ENCODE results near the gene CEP85. TPM values are rescaled to one million over a fixed set of nuclear protein-coding genes. Genes with fewer than 3 reads are reported as not detected.
A peak's percentile ranks its signal among the peaks of the same experiment; 100 is the strongest.
"Not testable (repeated sequence)": the region's sequence is repeated elsewhere in the genome, so short reads cannot be mapped to it uniquely, and the experiment has no call there.

CEP85 gene
- total RNA-seq, 1 donor from 2014 or later, result 22.6 TPM

DNA sequence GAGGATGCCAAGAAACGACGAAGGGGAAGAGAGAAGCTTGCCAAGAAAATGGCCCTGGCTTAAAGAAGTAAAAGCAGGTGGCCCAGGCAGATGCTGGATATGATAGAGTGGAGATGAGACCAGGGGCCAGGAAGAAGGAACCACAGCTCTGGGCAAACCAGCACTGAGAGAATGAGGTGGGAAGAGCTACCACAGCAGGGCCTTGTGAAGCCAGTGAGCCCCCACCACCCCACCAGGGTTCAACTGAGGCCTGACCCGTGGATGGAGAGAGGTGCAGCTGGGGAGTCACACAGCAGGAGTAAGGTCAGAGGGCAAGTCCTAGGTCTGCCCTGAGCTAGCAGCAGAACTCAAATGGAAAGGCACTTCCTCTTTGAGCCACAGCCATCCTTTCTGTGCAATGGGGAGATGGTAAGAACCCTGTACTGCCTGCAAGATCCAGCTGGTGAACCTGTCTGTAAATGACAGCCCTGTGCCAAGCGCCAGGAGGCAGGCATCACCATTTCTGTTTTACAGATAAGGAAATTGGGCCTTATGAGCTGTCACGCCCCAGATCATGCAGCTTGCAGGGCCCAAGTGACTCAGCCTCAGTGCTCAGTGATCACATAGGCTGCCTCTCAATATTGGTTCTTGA, 54.4 kb downstream of the CEP85 start:
- peak; percentile 17 for DNase-seq (ENCODE audit: low read depth)

DNA sequence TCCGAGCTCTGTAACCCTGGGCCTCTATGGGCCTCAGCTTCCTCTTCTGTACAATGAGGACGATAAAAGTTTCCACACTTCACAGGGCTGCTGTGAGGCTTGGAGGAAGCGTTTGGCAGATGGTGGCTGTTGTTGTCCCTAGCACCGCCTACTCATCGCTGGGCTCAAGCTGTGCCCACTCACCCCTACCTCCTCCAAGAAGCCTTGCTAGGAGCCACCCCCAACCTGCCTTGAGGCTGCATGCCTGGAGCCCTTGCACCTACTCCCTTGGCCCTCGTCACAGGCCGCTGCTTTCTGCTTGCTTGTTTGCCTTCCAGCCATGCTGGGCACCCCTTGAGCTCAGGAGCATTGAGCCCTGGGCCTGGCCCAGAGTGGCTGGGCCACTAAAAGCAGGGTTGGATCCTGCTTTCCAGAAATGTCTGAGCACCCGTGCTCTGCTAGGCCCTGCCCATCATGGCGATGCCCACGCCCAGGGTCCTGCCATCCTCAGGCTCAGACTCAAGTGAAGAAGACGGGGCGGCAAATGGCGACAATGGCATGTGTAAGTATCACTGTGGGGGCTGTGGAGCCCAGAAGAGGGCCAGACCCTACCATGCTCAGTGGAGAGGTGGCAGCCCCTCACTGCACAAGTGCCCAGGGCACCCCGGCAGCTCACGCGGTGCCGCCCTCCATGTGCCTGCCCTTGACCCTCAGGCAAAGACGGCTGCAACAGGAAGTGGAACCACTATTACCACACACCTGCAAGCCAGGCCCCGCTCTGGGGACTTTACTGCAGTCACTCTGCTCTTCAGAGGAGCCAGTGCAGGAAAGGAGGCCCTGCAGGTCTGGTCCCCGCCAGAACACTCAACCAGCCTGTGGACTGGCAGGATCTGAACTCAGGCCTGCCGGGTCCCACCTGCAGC, 55.4 kb downstream of the CEP85 start:
- no peak for DNase-seq (ENCODE audit: low read depth)

DNA sequence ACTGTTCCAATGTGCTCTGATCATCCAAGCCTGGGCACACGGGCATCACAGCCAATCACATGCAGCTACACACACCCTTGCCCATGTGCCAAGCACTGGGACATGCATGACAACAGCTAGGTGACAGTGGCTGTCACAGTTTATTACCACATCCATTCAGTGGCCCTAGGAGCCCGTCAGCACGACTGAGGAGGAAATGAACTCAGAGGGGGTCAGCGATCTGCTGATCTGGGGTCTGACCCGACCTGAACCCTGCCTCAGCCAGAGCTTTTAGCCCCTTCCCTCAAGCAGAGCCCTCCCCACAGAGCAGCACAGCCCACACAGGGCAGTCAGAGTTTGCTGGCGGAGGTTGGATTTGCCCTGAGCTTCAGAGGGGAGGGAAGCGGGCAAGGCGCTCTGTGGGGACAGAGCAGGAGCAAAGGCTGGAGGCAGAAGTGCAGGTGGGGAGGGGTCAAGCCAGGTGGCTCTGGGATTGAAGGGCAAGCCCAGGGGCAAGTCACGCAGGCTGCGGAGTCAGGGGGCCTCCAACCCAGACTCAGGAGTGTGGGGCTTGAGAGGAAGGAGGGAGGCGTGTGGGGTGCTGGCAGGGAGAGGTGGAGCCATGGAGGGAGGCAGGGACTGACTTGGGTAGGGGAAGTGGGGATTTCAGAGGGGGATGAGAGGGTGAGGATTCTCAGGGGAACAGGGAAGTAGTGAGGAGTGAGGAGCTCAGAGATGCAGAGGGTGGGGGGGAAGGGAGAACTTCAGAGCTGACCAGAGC, 56.3 kb downstream of the CEP85 start:
- no peak for DNase-seq (ENCODE audit: low read depth)

DNA sequence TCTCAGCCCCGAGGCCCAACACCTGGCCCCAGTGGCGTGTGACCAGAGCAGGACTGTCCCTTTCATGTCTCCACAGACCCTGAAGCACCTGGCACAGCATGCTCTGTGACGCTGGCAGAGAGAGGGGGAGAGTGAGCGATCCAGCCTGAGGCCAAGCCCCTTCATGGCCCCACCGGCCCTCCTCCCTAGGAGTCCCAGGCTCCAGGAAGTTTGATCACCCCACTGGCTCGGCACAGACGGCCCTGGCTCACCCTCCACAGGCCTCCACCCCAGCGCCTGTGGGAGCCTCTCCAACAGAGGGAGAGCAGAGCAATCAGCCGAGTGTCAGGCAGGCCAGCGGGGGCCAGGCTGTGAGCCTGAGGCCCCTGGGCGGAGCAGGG, 56.9 kb downstream of the CEP85 start:
- peak; percentile 2 for DNase-seq (ENCODE audit: low read depth)

DNA sequence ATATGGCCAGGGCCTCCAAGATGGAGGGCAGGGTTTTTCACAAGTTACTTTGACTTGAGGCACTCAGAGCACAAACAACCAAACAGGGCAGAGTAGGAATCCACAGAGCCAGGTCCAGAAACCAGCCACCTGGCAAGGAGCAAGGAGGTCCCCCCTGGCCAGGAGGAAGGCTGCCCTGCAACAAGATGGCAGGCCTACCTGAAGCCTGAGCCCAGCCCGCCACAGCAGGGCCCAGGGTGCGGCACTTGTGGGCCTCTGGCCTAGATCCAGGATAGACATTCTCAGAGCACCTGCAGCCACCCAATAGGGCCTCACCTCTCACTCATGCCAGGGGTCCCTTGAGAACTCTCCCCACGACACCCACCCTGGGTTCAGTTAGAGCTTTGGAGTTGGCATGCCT, 57.4 kb downstream of the CEP85 start:
- no peak for DNase-seq (ENCODE audit: low read depth)

DNA sequence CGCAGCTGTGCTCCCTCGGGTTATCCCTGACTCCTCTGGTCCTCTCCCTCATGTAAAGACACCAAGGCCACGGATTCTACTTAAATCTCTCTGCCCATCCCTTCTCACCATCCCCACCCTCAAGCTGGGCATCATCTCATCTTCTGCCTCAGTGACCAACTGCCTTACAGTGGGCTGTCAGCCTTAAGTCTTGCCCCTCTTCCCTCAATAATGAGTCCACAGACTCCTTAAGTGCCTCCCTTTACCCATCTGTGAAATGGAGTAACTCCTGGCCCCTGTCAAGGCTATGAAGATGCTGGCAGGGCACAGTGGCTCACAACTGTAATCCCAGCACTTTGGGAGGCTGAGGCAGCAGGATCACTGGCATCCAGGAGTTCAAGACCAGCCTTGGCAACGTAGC, 57.9 kb downstream of the CEP85 start:
- DNase-seq (ENCODE audit: low read depth), result no peak

DNA sequence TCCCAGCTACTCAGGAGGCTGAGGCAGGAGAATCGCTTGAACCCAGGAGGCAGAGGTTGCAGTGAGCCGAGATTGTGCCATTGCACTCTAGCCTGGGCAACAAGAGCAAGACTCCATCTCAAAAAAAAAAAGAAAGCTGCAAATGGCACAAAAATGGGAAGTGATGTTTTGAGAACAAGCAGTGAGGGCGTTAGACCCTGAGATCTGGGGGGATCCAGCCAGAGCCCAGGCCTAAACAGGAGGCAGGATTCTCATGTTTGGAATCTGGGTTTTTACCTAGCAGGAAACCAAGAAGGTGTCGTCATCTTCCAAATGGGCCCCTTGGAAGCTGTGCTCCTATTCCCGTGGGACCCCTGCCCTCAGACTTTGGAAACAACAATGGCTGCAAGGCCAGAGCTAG, 58.7 kb downstream of the CEP85 start:
- not testable (repeated sequence) for DNase-seq (ENCODE audit: low read depth)

DNA sequence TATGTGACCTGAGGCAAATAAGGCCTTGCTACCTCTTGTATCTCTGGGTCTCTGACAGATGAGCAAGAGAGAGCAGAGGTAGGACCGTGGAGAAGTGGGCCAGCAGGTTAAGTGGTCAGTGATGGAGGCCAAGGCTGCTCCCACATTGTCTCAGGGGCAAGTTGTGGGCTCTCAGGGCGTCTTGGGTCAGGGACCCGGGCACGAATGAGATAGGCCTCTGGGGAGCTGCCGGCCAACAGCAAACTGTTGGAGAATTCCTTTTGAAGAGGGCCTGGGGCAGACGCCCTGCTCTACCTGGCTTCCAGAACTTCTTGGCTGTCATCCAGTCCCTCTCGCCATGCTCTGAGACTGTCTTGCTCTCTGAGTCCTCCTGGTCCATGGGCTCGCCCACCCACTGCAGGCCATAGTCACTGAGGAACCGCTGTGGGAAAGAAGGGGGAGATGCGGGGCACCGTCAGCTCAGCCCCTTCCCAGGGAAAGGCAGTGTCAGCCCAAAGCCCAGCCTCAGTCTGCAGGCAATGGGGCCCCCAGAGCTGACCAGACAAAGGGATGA, 60.0 kb downstream of the CEP85 start:
- DNase-seq (ENCODE audit: low read depth), result no peak

DNA sequence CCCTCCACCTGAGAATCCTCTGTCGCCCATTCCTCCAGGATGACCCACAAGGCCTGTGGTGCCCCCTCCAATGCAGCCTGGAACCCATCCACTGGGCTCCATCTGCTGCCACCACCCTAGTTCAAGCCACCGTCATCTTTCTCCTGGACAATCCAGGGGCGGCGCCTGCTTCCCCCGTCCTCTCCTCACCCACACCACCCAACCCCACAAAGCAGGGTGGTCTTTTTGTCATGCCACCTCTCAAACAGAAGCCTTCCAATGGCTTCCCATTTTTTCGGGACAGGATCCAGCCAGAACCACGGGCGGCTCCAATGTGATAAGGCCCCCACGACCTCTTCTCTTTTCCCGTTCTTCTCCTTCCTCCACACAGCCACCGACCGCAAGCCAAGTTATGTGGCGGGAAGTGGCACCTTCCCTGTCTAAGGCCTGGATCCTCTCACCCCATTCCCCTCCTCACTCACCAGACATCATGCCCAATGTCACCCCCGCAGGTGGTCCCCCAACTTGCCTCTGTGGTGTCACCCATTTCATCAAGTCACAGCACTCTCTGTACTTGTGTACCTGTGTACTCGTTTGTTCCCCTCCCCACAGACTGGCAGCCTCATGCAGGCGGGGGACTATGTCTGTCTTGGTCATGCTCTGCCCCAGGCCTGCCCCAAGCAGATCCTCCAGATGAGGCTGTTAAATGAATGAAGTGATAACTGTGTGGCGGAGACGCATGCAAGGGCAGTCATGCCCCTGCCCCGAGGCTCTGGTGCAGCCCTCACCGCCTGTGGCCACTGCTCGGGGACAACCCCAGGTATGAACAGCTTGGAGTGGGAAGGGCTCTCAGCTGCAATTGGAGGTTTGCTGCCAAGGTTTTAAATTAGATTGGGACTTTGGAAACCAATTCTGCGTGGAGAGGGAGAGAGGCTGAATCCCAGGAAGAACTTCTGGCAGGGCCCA, 61.5 kb downstream of the CEP85 start:
- DNase-seq (ENCODE audit: low read depth), result no peak

DNA sequence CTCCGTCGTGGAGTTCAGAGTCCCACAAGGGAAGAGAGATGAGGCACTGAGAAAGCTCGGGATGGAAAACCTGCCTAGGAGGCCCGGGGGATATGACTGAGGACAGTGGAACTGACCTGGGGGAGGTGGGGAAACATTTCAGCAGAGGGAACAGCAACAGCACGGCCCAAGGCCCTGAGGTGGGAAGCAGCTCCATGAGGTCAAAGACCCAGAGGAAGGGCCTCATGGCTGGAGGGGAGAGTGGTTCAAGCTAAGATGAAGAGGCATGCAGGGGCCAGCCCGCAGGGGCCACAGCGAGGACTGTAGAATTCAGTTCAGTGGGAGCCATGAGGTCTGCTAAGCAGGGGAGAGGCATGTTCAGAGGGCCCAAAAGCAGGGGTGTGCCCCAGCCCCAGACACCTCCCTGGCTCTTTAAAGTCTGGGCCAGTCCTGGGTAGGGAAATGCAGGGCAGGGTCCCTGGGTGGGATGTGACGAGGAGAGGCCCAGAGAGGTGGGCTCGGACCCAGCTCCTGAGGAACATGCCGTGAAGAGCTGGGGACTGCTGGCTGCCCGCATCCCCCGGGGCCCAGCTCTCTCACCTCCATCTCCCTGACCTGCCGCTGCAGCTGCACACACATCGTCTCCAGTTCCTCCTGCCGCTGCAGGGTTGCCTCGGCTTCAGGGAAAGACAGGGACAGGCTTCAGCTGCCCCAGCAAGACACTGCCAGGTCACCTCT, 62.5 kb downstream of the CEP85 start:
- no peak for DNase-seq (ENCODE audit: low read depth)

DNA sequence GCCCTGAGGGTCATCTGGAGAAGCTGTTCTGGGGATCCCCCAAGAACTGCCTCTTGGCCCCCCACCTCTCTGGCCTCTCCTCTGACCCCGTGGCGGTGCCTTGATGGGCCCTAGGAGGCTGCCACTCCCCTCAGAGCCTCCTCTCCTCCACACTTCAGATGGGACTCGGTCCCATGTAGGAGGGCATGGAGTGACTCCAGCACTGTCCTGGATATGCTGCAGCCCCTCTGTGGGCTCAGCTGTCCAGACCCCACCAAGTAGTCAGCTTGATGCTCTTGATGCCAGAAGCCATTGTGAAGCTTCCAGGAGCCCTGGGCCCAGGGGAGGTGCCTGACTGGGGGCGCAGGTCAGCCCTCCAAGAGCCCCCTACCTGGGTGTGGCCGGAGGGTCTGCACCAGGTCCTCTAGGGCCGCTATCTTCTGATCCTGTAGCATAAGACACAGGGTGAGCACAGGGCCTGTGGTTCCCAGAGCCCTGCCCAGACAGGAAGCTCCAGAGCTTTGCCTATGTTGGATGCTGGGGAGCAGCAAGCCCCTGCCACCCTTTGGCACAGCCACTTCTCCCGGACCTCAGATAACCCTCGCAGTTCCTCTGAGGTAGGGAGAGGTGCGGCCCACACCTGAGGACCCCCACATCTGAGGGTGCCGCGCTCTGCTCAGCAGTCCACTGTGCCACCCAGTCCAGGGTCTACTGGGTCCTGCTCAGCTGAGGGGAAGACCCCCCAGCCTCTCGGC, 63.2 kb downstream of the CEP85 start:
- no peak for DNase-seq (ENCODE audit: low read depth)

DNA sequence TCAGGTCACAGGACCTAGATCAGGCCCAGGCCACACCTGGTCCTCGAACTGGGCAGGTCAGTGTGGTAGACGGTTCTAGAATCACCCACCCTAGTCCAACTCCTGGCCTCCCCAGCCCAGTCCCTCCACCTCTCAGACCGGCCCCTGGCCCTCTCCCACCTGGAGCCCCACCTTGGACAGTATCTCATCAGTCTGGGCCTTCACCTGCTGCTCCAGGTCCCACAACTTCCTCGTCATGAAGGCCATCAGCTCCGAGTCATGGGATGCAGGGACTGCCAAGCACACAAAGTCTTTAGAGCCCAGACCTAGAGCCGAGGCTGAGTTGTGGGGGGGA, 63.8 kb downstream of the CEP85 start:
- no peak for DNase-seq (ENCODE audit: low read depth)

DNA sequence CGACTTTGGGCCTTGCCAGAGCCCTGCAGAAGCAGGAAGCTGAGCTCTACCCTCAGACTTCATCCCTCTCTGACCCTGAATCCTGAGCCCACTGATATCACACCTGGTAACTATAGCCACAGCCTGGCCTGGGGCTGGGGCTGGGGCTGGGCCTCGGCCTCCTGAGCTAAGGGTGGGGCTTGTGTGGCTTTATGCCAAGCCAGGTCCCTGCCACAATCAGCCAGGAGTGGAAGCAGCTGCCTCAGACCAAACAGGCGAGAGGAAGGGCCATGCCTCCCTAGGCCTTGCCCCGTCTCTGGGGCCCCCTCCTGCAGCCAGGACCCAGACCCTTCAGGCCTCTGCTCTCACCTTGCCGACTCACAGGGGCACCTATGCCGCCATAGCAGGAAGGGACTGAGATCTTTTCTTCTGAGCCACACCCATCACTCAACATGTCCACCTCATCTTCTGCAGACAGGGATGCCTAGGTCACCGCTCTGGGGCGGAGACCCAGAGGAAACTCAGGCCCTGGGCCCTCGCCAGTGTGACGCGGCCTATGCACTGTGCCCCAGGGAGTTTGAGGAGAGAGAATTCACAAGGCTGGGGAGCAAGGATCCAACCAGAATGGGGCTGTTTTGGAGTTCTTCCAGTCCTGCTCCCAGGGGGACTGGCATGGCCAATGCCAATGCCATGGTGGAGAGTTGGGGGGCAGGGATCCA, 66.7 kb downstream of the CEP85 start:
- DNase-seq (ENCODE audit: low read depth), result no peak

DNA sequence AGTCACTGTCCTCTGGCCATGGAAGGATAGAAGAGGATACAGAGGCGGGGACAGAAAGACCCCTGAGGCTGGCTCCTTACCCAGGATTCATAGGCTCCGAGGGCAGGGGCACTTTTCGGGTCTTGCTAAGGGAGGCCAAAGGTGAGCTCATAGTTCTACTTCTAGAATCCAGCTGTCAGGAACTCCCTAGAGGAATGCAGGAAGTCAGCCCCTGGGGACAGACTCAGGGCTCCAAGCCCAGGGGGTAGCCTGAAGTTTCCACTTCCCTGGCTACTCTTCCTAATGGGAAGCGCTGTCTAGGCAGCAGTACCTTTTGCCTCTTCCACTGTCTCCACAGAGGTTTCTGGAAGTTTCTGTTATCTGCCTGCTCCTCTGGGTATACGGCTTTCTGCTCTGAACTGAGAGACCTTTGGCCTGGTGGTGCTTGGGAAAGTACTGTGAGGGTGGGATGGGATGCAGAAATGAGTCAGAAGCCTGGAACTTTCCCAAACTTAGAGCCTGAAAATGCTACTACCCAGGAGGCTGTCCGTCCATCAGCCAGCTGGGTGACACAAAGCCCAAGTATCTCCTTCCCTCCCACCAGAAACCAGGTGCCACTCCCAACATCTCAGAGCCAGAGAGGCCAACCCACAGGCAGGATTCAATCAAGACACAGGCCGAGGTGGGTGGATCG, 68.9 kb downstream of the CEP85 start:
- DNase-seq (ENCODE audit: low read depth), result peak; percentile 77

DNA sequence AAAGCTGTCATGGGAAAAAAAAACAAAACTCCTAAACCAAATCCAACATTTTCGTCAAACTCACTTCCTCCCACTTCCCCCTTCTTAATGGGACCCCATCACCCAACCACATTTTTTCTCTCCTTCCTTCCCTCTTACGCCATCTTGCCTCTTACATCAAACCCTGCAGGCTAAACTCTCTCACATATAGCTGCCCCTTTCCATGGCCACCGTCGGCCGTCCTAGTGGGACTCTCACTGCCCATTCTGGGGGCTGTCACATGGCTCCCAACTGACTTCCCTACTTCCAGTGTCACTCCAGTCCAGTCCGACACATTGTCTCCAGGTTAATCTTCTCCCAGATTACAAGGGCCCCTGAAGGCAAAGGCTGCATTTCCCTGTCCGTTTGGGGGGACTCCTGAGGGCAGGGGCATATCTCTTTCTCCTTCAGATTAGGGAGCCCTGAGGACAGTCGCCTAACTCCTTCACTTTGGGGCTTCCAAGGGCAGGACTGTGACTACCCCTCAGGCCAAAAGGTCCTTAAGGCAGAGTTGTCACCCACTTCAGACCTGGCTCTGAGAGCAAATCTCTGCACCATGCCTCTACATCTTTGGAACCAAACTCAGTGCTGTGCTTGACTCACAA, 71.8 kb downstream of the CEP85 start:
- no peak for DNase-seq (ENCODE audit: low read depth)

DNA sequence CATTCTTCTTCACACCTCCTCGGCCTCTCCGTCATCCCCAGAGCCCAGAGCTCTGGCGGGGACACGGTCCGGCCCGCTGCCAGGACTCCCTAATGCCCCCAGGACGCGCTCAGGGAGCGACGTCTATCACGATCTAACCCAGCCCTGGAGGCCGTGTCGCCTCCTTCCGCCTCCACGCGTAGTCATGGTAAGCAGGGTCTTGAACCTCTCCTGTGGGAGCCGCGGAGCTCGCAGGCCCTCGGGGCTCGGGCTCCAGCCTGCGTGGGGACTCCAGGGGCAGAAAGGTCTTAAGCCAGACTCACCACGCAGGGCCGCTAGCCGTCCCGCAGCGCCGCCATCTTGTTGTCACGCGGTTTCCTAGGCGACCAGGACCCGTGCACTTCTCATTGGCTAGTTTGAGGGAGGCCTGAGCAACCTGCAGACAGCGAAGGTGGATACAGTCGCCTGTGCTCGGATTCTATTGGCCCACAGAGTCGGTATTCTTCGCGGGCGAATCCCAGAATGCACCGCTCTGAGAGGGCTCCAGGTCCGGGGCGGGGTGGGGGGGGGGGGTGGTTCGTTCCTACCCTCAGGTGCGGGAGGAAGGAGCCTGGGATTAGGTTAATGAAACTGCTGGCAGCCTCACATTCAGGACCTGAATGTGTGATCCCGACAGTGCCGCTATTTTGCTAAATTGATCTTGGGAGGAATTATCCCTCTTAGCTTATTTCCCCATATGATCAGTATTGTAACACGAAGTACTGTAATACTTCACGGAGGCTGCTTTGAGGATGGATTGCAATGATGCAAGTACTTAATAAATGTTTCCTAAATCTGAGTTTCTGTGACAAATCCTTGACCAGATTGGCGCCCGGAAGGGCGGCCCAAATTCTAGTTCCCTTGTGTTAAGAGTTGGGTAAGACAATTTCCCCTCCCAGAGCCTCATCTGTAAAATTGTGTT, 72.6 kb downstream of the CEP85 start, which contains the start of gene UBXN11:
Gene UBXN11 (minus strand): TSS at position 347 of the 940 bp plus-strand sequence. CDS start 3,753 bp downstream, outside the sequence.
- peak; percentile 95 for DNase-seq (ENCODE audit: low read depth)

Data from myocyte (in vitro differentiated cells).